Stimulated activated naive CD8-positive, alpha-beta T cell treated with anti-CD3 and anti-CD28 coated beads, Interleukin-15, Interleukin-2, amounts not matched to agents 100 ng/mL and 50 ng/mL, for 24 hours (primary cell): ENCODE results near the gene PTPRM.

Experiments
- H3K27ac Mint-ChIP-seq: one replicate; pipeline ENCODE4 v1.8.0; 2021; ENCODE audit warnings: mild to moderate bottlenecking, mixed read lengths
- H3K27me3 Mint-ChIP-seq: one replicate; pipeline ENCODE4 v1.8.0; 2021; ENCODE audit warnings: mixed read lengths
- H3K36me3 Mint-ChIP-seq: one replicate; pipeline ENCODE4 v1.8.0; 2021; ENCODE audit warnings: low read depth, mixed read lengths
- H3K4me1 Mint-ChIP-seq: one replicate; pipeline ENCODE4 v1.8.0; 2021; ENCODE audit warnings: low read depth, mixed read lengths
- H3K4me3 Mint-ChIP-seq: one replicate; pipeline ENCODE4 v1.8.0; 2021; ENCODE audit warnings: mild to moderate bottlenecking, mixed read lengths
- H3K9me3 Mint-ChIP-seq: one replicate; pipeline ENCODE4 v1.8.0; 2021; ENCODE audit warnings: mixed read lengths

PTPRM gene

DNA sequence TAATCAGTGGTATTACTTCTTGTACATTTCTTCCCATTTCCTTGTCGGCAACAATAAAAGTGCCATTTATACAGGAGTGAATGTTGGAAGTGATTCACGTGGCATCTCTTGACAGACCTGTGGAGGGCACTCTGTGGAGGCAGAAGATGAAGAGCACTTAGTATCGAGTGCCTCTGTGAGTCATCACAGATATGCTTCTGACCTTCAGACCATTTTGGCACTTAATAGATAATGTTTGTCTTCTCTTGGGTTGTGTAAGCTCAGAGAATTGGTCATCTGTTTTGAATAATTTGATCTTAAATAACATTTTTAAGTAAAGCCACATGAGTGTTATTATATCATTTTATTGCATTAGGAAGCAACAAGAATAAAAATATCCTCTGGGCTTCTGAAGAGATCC is 305.5 kb downstream of the PTPRM start:
- Mint-ChIP-seq H3K27me3 (no peaks in the 10 kb centered on the region), H3K36me3 (no peaks in the 10 kb centered on the region), H3K4me1 (no peaks in the 10 kb centered on the region), H3K4me3 (no peak overlapping the region), H3K9me3 (no peaks in the 10 kb centered on the region), H3K27ac (no peak overlapping the region)

- Mint-ChIP-seq H3K4me1 (no peaks in the 10 kb centered on the region), H3K27ac (no peak overlapping the region), H3K27me3 (no peaks in the 10 kb centered on the region), H3K36me3 (no peaks in the 10 kb centered on the region), H3K4me3 (no peak overlapping the region), H3K9me3 (no peaks in the 10 kb centered on the region)
Observed at GRCh38 chr18:7873316-7873715, 306.2 kb downstream of the PTPRM start.

GRCh38 chr18:7876354-7877104 is 309.4 kb downstream of the PTPRM start:
- Mint-ChIP-seq H3K9me3 (no peaks in the 10 kb centered on the region), H3K27me3 (no peaks in the 10 kb centered on the region), H3K4me3 (no peak overlapping the region), H3K27ac (no peak overlapping the region), H3K4me1 (no peaks in the 10 kb centered on the region), H3K36me3 (no peaks in the 10 kb centered on the region)

DNA sequence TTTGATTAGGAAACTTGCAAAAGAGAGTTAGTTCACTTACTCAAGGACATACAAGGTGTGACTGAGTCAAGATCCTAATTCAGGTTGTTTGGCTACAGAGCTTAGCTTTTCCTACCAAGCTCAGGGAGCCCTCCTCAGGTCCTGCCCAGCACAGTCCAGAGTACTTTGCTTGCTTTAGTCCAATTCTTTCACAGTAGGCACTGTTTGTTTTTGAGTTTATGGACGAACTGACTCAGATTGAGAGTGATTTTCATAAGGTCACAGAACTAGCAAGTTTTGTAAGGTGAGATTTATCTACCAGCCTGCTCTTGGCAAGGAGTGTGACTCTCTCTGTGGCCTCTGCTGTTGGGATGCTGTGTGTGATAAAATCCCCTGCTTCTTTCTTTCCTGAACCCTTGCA is 310.5 kb downstream of the PTPRM start:
- no peaks in the 10 kb centered on the region for H3K4me1 Mint-ChIP-seq

GRCh38 chr18:7878265-7879211 is 311.4 kb downstream of the PTPRM start:
- no peak overlapping the region for H3K4me3 Mint-ChIP-seq
- no peak overlapping the region for H3K27ac Mint-ChIP-seq
- H3K27me3 Mint-ChIP-seq = no peaks in the 10 kb centered on the region
- no peaks in the 10 kb centered on the region for H3K4me1 Mint-ChIP-seq
- H3K36me3 Mint-ChIP-seq = no peaks in the 10 kb centered on the region
- H3K9me3 Mint-ChIP-seq = peaks cover 6% of the 10 kb centered on the region

More for the DNA sequence above, 310.5 kb downstream of the PTPRM start:
- H3K36me3 Mint-ChIP-seq = no peaks in the 10 kb centered on the region
- H3K27ac Mint-ChIP-seq = no peak overlapping the region
- peaks cover 6% of the 10 kb centered on the region for H3K9me3 Mint-ChIP-seq
- H3K27me3 Mint-ChIP-seq = no peaks in the 10 kb centered on the region
- no peak overlapping the region for H3K4me3 Mint-ChIP-seq

DNA sequence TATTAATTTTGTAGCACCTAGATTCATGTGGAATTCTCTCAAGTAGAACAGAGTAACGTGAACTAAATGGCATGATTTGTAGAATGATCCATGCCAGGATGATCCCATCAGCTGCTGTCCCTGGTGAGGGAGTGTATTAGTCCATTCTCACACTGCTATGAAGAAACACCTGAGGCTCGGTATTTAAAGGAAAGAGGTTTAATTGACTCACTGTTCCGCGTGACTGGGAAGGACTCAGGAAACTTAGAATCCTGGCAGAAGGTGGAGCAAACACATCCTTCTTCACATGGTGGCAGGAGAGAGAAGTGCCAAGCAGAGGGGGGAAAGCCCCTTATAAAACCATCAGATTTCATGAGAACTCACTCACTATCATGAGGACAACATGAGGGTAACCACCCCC is 312.6 kb downstream of the PTPRM start:
- Mint-ChIP-seq H3K4me1 (no peaks in the 10 kb centered on the region), H3K36me3 (no peaks in the 10 kb centered on the region)

GRCh38 chr18:7885865-7886264 is 318.7 kb downstream of the PTPRM start:
- Mint-ChIP-seq H3K4me3 (no peak overlapping the region), H3K27me3 (no peaks in the 10 kb centered on the region), H3K27ac (no peak overlapping the region), H3K36me3 (no peaks in the 10 kb centered on the region), H3K9me3 (peaks cover 6% of the 10 kb centered on the region), H3K4me1 (no peaks in the 10 kb centered on the region)

More for the DNA sequence above, 312.6 kb downstream of the PTPRM start:
- no peaks in the 10 kb centered on the region for H3K27me3 Mint-ChIP-seq
- H3K9me3 Mint-ChIP-seq = peaks cover 6% of the 10 kb centered on the region
- H3K27ac Mint-ChIP-seq = no peak overlapping the region
- no peak overlapping the region for H3K4me3 Mint-ChIP-seq

- Mint-ChIP-seq H3K27me3 (no peaks in the 10 kb centered on the region), H3K36me3 (no peaks in the 10 kb centered on the region), H3K27ac (no peak overlapping the region), H3K4me1 (no peaks in the 10 kb centered on the region), H3K4me3 (no peak overlapping the region), H3K9me3 (peaks cover 6% of the 10 kb centered on the region)
Observed at GRCh38 chr18:7886436-7886835, 319.3 kb downstream of the PTPRM start.

DNA sequence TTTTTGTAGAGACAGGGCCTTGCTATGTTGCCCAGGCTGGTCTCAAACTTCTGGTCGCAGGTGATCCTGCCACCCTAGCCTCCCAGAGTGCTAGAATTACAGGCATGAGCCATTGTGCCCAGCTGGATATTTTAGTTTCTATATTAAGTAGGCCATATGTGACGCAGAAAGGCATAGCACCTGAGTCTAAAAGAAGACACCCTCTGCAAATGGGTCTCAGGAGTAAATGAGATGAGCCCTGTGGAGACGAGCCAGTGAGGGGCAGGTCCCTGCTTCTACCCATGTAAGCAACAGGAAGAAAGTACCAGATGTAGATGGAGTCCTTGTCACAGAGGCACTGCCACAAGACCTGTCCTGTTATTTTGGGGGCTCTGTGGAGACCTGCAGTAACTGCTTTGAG is 322.4 kb downstream of the PTPRM start:
- H3K9me3 Mint-ChIP-seq = no peaks in the 10 kb centered on the region
- no peaks in the 10 kb centered on the region for H3K27me3 Mint-ChIP-seq
- no peak overlapping the region for H3K27ac Mint-ChIP-seq
- H3K4me1 Mint-ChIP-seq = no peaks in the 10 kb centered on the region
- H3K4me3 Mint-ChIP-seq = no peak overlapping the region
- no peaks in the 10 kb centered on the region for H3K36me3 Mint-ChIP-seq

DNA sequence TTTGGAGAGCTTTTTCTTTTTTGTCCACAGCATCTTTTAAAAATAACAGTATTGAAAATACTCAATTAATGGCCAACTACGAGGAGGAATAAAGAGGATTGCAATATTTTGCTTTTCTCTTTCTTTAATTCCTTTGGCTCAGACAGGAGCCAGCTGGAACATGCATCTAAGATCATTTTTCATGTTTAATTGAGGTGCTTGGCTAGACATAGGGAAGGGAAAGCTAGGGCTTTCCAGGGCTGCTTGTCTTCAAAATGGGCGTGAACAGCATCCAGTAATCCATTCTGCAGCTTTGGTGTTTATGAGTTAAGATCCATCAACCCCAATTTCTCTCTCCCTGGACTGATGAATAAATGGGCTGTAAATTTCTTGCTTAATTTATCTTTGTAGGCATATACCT is 323.0 kb downstream of the PTPRM start:
- H3K4me1 Mint-ChIP-seq = no peaks in the 10 kb centered on the region
- no peaks in the 10 kb centered on the region for H3K27me3 Mint-ChIP-seq
- H3K27ac Mint-ChIP-seq = no peak overlapping the region
- H3K4me3 Mint-ChIP-seq = no peak overlapping the region
- H3K36me3 Mint-ChIP-seq = no peaks in the 10 kb centered on the region
- H3K9me3 Mint-ChIP-seq = no peaks in the 10 kb centered on the region

GRCh38 chr18:7892556-7892955 is 325.4 kb downstream of the PTPRM start:
- Mint-ChIP-seq H3K4me1 (no peaks in the 10 kb centered on the region), H3K27ac (no peak overlapping the region), H3K36me3 (no peaks in the 10 kb centered on the region)

DNA sequence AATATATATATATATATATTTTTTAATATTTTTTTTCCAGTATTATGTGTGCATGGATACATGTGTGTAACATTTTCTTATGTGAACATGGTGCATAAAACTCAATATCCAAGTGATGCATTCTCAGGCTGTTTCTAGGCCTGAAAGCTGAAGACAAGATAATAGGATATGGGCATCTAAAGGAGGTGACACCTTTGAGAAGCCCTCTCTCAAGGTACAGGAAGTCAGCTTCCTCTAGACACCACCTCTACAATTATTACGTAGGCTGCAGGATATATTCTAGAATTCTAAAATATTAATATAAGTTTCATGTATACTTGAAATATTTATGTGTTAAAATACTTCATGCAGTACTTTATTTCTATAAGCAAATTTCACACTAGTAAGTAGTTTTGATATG is 327.5 kb downstream of the PTPRM start:
- H3K36me3 Mint-ChIP-seq = no peaks in the 10 kb centered on the region
- no peaks in the 10 kb centered on the region for H3K27me3 Mint-ChIP-seq
- no peak overlapping the region for H3K4me3 Mint-ChIP-seq
- no peaks in the 10 kb centered on the region for H3K9me3 Mint-ChIP-seq
- no peaks in the 10 kb centered on the region for H3K4me1 Mint-ChIP-seq
- no peak overlapping the region for H3K27ac Mint-ChIP-seq

More at GRCh38 chr18:7892556-7892955, 325.4 kb downstream of the PTPRM start:
- no peaks in the 10 kb centered on the region for H3K27me3 Mint-ChIP-seq
- H3K4me3 Mint-ChIP-seq = no peak overlapping the region
- no peaks in the 10 kb centered on the region for H3K9me3 Mint-ChIP-seq

DNA sequence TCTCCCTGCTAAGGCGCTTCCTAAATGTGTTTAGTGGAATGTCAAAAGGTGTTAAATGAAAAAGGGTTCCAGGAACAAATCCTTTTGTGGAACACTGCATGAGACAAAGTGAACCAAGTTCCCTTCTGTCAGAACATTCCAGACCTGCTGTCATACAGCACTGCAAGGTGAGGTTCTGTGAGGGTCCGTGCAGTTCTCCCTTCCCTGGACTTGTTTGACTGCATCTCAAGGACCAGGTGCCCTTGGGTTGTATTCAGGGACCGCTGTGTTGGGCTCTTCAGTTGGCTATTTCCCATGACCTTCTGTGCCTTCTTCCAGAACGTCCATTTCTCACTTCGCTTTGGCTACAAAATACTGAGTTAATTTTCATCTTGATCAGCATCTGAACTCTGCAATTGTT is 328.2 kb downstream of the PTPRM start:
- H3K4me1 Mint-ChIP-seq = no peaks in the 10 kb centered on the region

DNA sequence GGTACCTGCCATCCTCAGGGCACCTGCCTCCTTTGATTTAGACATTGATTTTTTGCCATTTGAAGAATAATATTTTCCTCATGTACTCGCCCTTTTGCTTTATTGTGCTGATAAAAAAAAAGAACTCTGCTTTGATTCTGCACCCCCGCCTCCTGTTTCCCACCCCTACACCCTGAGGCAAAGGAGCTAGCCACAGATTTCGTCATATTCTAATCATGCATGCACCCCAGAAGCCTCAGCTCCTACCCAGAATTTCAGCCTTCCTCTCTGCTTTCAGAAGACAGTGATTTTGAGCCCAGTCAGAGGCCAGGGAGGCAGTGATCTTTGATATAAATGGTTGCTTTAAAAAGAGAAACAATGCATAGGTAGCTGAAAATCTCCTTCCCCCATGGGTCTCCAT is 329.0 kb downstream of the PTPRM start:
- Mint-ChIP-seq H3K36me3 (no peaks in the 10 kb centered on the region), H3K4me3 (no peak overlapping the region), H3K27me3 (no peaks in the 10 kb centered on the region), H3K9me3 (no peaks in the 10 kb centered on the region), H3K4me1 (no peaks in the 10 kb centered on the region), H3K27ac (no peak overlapping the region)

More for the DNA sequence above, 328.2 kb downstream of the PTPRM start:
- Mint-ChIP-seq H3K36me3 (no peaks in the 10 kb centered on the region), H3K9me3 (no peaks in the 10 kb centered on the region), H3K4me3 (no peak overlapping the region), H3K27me3 (no peaks in the 10 kb centered on the region), H3K27ac (no peak overlapping the region)

- Mint-ChIP-seq H3K4me3 (no peak overlapping the region), H3K27me3 (no peaks in the 10 kb centered on the region), H3K9me3 (no peaks in the 10 kb centered on the region), H3K36me3 (no peaks in the 10 kb centered on the region), H3K27ac (no peak overlapping the region), H3K4me1 (no peaks in the 10 kb centered on the region)
Observed at GRCh38 chr18:7896805-7897518, 329.8 kb downstream of the PTPRM start.
